NB4 (cell line): ENCODE results near the gene MICAL3.

Source experiments
- DNase-seq: peaks from one replicate; pipeline ENCODE4 v3.0.0; 2010; ENCODE audit warnings: low read depth
- H3K4me3 ChIP-seq: one replicate; pipeline ENCODE4 v1.5.1; 2011; ENCODE audit warnings: mild to moderate bottlenecking, low read depth, low read length, moderate library complexity
- CTCF ChIP-seq: IDR thresholded peaks from one replicate; pipeline ENCODE4 v1.5.1; 2012; ENCODE audit warnings: low read depth, low read length
- MAX ChIP-seq: IDR thresholded peaks from 2 replicates; pipeline ENCODE4 v1.6.1; 2011; ENCODE audit warnings: low read depth, low read length
- MYC ChIP-seq: IDR thresholded peaks from 2 replicates; pipeline ENCODE4 v1.6.1; 2011; ENCODE audit warnings: low read depth, low read length
- POLR2A ChIP-seq: IDR thresholded peaks from 2 replicates; pipeline ENCODE4 v1.6.1; 2011; ENCODE audit warnings: mild to moderate bottlenecking; ENCODE audit not compliant: insufficient read length; ENCODE audit errors: extremely low read depth

The MICAL3 gene

DNA sequence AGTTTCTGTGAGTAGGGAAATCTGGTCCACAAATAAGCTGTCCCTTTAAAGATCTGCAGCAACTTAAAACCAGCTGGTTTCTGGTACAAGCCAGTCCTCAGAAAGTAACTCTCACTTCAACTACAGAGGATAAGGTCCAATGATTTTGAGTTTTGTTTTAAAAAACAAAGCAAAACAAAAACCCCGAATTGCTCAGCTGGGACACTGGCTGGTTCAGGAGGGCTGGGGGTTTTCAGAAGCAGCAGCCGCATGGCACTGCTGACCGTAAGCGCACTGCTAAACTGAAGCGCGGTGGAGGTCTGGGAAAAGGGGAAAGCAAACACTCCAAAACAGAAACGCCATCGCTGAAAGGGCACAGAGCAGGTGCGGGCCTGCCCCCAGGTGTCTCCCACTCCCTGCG lies 59.7 kb downstream of the MICAL3 start:
- no peak for DNase-seq
- no peak overlapping the region for H3K4me3 ChIP-seq
- no peak for TF ChIP-seq MYC
- no peak for TF ChIP-seq POLR2A
- TF ChIP-seq CTCF, result no peak
- TF ChIP-seq MAX, result no peak

DNA sequence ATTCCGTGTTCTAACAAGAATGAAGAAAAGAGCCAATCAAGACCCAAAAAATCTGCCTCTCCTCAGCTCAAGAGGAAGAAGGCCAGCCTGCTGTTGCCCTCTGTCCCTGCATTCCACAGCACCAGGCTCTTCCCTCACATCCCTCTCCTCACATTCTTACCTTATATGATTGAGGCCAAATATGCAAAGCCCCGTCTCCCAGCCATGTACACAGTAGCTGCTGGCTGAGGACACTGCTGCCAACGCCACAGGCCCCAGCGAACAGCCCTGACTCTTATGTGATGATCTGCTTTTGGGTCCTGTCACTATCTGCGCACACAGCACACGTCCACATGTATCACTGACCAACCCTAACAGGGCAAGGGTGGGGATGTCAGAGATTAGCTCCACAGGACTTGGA lies 60.2 kb downstream of the MICAL3 start:
- no peak overlapping the region for H3K4me3 ChIP-seq
- TF ChIP-seq MYC (no peak), POLR2A (no peak)
- no peak for DNase-seq

- no peak for DNase-seq
- no peak for TF ChIP-seq MAX
- TF ChIP-seq MYC, result no peak
- TF ChIP-seq CTCF, result no peak
- no peak for TF ChIP-seq POLR2A
Measured at GRCh38 chr22:17963015-17963414, 61.3 kb downstream of the MICAL3 start.

GRCh38 chr22:17962168-17962567 lies 62.2 kb downstream of the MICAL3 start:
- no peak for DNase-seq
- TF ChIP-seq MAX (no peak), MYC (no peak), POLR2A (no peak), CTCF (no peak)
- no peak overlapping the region for H3K4me3 ChIP-seq

More at GRCh38 chr22:17963015-17963414, 61.3 kb downstream of the MICAL3 start:
- no peak overlapping the region for H3K4me3 ChIP-seq

GRCh38 chr22:17961446-17961729 lies 63.0 kb downstream of the MICAL3 start:
- no peak for DNase-seq
- TF ChIP-seq MYC (no peak), POLR2A (no peak), CTCF (no peak), MAX (no peak)

DNA sequence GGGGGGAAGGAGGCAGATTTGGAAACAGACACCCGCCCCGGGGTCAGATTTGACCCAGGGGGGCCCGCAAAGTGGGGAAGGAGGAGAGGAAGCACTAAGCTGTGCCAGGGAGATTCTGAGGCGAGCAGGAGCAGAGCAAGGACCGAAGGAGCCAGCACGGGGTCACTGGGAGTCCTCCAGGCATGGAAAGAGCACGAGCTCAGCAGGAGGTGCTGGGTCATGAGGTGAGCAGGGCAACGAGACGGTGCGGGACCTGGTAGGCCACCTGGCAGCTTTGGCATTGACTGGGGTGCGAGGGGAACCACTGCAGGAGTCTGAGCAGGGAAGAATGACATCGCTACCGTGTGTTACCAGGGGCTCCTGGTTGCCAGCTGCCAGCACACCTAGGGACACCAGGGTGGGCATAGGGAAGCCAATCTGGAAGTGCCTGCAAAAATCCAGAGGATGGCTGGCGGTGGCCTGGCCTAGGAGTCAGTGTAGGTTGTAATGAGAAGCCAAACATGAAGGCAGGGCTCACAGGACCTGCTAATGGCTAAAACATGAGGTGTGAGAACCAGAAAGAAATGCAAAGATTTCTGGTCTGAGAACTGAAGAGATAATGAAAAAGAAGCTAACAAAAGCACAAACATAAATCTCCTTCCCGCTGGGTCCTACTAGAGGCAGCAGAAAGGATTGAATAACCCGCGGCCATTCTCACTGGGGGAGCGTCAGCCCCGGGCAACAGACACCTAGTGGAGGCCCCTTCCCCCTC lies 63.5 kb downstream of the MICAL3 start:
- no peak for TF ChIP-seq MYC
- DNase-seq, result no peak
- no peak overlapping the region for H3K4me3 ChIP-seq

More at GRCh38 chr22:17961446-17961729, 63.0 kb downstream of the MICAL3 start:
- H3K4me3 ChIP-seq, result no peak overlapping the region

GRCh38 chr22:17960011-17960410 lies 64.3 kb downstream of the MICAL3 start:
- no peak overlapping the region for H3K4me3 ChIP-seq
- TF ChIP-seq MAX (no peak), CTCF (no peak), MYC (no peak), POLR2A (no peak)
- DNase-seq, result no peak
